Right lobe of liver (tissue), 4 donors: Measurements from ENCODE around the gene CWH43.
"Not testable (repeated sequence)": the region's sequence is repeated elsewhere in the genome, so short reads cannot be mapped to it uniquely, and the experiment has no call there.

Experiments
- POLR2A ChIP-seq: fragments of 450-650 bp; IDR thresholded peaks from one replicate; pipeline ENCODE4 v1.6.1; 2017; ENCODE audit warnings: antibody characterized with exemption, mild to moderate bottlenecking
- TF ChIP-seq, protein P1 (sequence below), 4 donors: fragments of 200-600 bp in 3 of 4; fragments of 450-650 bp in 1 of 4; IDR thresholded peaks; one replicate each; pipeline versions ENCODE4 v1.5.1 to v1.8.0; 2016 to 2022; ENCODE audit warnings: antibody characterized with exemption in 4 of 4, mild to moderate bottlenecking in 2 of 4
- donor health status: DM: no; HTN: no; CAD: no.
- donor health status: DM: no; HTN: no; CAD: no.
- donor health status: DM: no; HTN: yes; CAD: no.

DNA sequence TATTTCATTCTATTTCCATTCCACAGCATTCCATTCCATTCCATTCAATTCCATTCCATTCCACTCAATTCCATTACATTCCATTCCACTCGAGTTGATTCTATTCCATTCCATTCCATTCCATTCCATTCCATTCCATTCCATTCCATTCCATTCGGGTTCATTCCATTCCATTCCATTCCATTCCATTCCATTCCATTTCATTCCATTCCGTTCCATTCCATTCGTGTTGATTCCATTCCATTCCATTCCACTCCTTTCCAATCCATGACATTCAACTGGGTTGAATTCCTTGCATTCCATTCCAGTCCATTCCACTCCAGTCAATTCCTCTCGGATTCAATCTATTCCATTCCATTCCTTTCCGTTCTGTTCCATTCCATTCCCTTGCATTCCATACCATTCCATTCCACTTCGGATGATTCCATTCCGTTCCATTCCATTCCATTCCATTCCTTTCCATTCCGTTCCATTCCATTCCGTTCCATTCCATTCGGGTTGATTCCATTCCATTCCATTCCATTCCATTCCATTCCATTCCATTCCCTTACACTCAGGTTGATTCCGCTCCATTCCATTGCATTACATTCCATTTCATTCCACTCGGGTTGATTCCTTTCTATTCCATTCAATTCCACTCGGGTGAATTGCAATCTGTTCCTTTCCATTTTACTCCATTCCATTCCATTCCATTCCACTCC is 117.5 kb downstream of the CWH43 start:
- TF ChIP-seq, protein P1, sequence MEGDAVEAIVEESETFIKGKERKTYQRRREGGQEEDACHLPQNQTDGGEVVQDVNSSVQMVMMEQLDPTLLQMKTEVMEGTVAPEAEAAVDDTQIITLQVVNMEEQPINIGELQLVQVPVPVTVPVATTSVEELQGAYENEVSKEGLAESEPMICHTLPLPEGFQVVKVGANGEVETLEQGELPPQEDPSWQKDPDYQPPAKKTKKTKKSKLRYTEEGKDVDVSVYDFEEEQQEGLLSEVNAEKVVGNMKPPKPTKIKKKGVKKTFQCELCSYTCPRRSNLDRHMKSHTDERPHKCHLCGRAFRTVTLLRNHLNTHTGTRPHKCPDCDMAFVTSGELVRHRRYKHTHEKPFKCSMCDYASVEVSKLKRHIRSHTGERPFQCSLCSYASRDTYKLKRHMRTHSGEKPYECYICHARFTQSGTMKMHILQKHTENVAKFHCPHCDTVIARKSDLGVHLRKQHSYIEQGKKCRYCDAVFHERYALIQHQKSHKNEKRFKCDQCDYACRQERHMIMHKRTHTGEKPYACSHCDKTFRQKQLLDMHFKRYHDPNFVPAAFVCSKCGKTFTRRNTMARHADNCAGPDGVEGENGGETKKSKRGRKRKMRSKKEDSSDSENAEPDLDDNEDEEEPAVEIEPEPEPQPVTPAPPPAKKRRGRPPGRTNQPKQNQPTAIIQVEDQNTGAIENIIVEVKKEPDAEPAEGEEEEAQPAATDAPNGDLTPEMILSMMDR (IDR thresholded peaks at IDR 0.05) = not testable (repeated sequence)
- TF ChIP-seq POLR2A = not testable (repeated sequence)
